ENCODE results near the gene TKTL1. TPM values are rescaled to one million over a fixed set of nuclear protein-coding genes. Genes with fewer than 3 reads are reported as not detected.

TKTL1 gene
- total and polyA plus RNA-seq, 2 of the 4 experiments (the other 2 are of a cell fraction): not detected

GRCh38 chrX:154323537-154323936 lies 27.9 kb downstream of the TKTL1 start:
- intact Hi-C loops (cut with micrococcal nuclease): no loop called here
- Histone ChIP-seq H3K4me3 (ENCODE audit: insufficient read depth, low read depth, low read length) (no peak overlapping the region), H3K36me3 (ENCODE audit: control insufficient read depth, insufficient read depth, low read length) (no peaks in the 10 kb centered on the region), H3K27me3 (ENCODE audit: control insufficient read depth, insufficient read depth, low read length) (peaks cover 61% of the 10 kb centered on the region), H2BK5ac (ENCODE audit: low read depth, low read length, poor library complexity, severe bottlenecking) (no peak overlapping the region), H4K20me1 (ENCODE audit: insufficient read depth, low read length) (no peaks in the 10 kb centered on the region), H3K56ac (ENCODE audit: extremely low read depth, insufficient read depth, low read length) (no peak overlapping the region), H3K9me1 (ENCODE audit: insufficient read depth, low read length) (no peaks in the 10 kb centered on the region), H3K23ac (ENCODE audit: low read depth, low read length) (no peak overlapping the region), H3K18ac (ENCODE audit: low read depth, low read length) (no peak overlapping the region), H4K91ac (ENCODE audit: insufficient read depth, low read depth, low read length) (no peak overlapping the region), H4K5ac (ENCODE audit: low read depth, low read length) (no peak overlapping the region), H3K4me1 (ENCODE audit: control insufficient read depth, insufficient read depth, low read length) (peaks cover 3% of the 10 kb centered on the region; the same call in 1 of the 2 replicates), H2BK20ac (ENCODE audit: low read depth, low read length) (no peak overlapping the region), H2BK15ac (ENCODE audit: low read depth, low read length) (no peak overlapping the region), H3K14ac (replicated peaks; ENCODE audit: low read depth, low read length) (no peak overlapping the region), H2BK120ac (ENCODE audit: low read depth, low read length) (no peak overlapping the region), H2AFZ (replicated peaks; ENCODE audit: low read length, poor library complexity) (no peak overlapping the region), H3K9me3 (ENCODE audit: control insufficient read depth, insufficient read depth, low read length) (no peaks in the 10 kb centered on the region), H3K79me1 (ENCODE audit: low read depth in 1 of 2, low read length in 2 of 2) (no peaks in the 10 kb centered on the region), H4K8ac (ENCODE audit: low read depth in 2 of 2, low read length in 2 of 2) (no peak overlapping the region), H3K9ac (ENCODE audit: low read depth, low read length) (no peak overlapping the region), H2AK5ac (ENCODE audit: low read depth, low read length) (no peak overlapping the region), H3K4ac (ENCODE audit: low read depth, low read length) (no peak overlapping the region), H3K4me2 (ENCODE audit: low read depth, low read length) (no peak overlapping the region), H2AK9ac (replicated peaks; ENCODE audit: low read depth, low read length, poor library complexity) (no peak overlapping the region), H3K27ac (ENCODE audit: insufficient read depth, low read length) (no peak overlapping the region)
- CTCF ChIA-PET: interaction anchor here (0.6 kb wide), 1 partner anchor 9 kb away, joined by 3 read pairs; no protein-coding TSS in a partner anchor
- DNase-seq (no peak), ATAC-seq (ENCODE audit: low read depth) (no peak)
- in situ Hi-C loops (cut with MboI; ENCODE audit: low sequenced_read_pairs): no loop called here
- no TSS peak for BruUV-seq (replicated peaks)
- POLR2A ChIA-PET (ENCODE audit: unreplicated experiment): no interaction called here
- 28% methylated on average over 4 of the region's 7 CpGs; no CpG with 5 or more reads in 1 of the 2 experiments for WGBS, 2 experiments (ENCODE audit: extremely low coverage in 2 of 2, insufficient read length in 1 of 2)
- dilution Hi-C loops (cut with HindIII; ENCODE audit: low sequenced_read_pairs, unreplicated experiment): no loop called here
- no peak for TF ChIP-seq POLR2A (IDR thresholded peaks at IDR 0.05; ENCODE audit: low read depth, low read length)
- TF ChIP-seq CEBPB (IDR thresholded peaks at IDR 0.05; ENCODE audit: low read depth, low read length): no peak
- no peak for TF ChIP-seq MXI1 (IDR thresholded peaks at IDR 0.05; ENCODE audit: borderline replicate concordance, low read depth, low read length)
- TF ChIP-seq RFX5 (IDR thresholded peaks at IDR 0.05; ENCODE audit: low read depth, low read length): no peak
- no peak for TF ChIP-seq NFE2L2 (IDR thresholded peaks at IDR 0.05; ENCODE audit: low read depth, low read length)
- TF ChIP-seq RCOR1 (IDR thresholded peaks at IDR 0.05; ENCODE audit: insufficient replicate concordance, low read length): no peak
- TF ChIP-seq SMC3 (IDR thresholded peaks at IDR 0.05; ENCODE audit: low read depth, low read length): no peak
- no peak for TF ChIP-seq MAFK (IDR thresholded peaks at IDR 0.05; ENCODE audit: low read depth, low read length)
- TF ChIP-seq RAD21 (IDR thresholded peaks at IDR 0.05; ENCODE audit: low read length): no peak
